IMR-90 (cell line): Measurements from ENCODE around the gene DISC1. TPM values are rescaled to one million over a fixed set of nuclear protein-coding genes. Genes with fewer than 3 reads are reported as not detected.

Experiments
- ATAC-seq: fragments of 200-7000 bp; cut with Tn5 transposase; 2 replicates; pipeline ENCODE4 v1.9.1; 2020; ENCODE audit warnings: low read depth, mild to moderate bottlenecking, moderate library complexity
- BruUV-seq: library from RNA; stranded (reverse); fragments of 400-500 nt; replicated peaks from 2 replicates; lab custom pipeline; 2021; lab: Mats Ljungman, UMichigan
- CTCF ChIA-PET: fragments of 300-600 bp; formaldehyde crosslinking; extraction: SDS; loops from one replicate; lab custom pipeline; 2021; ENCODE audit warnings: antibody characterized with exemption; lab: Yijun Ruan, JAX
- POLR2A ChIA-PET: fragments of 300-600 bp; sonication (Branson Sonifier 250); formaldehyde crosslinking; loops from one replicate; lab custom pipeline; 2022; ENCODE audit warnings: antibody characterized with exemption; ENCODE audit not compliant: unreplicated experiment; lab: Charles Lee
- DNase-seq: peaks from one replicate; pipeline ENCODE4 v3.0.0; 2013
- H2AFZ ChIP-seq: replicated peaks from 2 replicates; pipeline ENCODE3; 2013; ENCODE audit warnings: low read length, mild to moderate bottlenecking; ENCODE audit not compliant: poor library complexity
- H2AK5ac ChIP-seq: 2 replicates; pipeline ENCODE4 v1.6.1; 2013; ENCODE audit warnings: low read depth, low read length, inconsistent platforms
- H2AK9ac ChIP-seq: replicated peaks from 2 replicates; pipeline ENCODE3; 2013; ENCODE audit warnings: mild to moderate bottlenecking, low read depth, low read length, moderate library complexity; ENCODE audit not compliant: poor library complexity
- H2BK120ac ChIP-seq: 2 replicates; pipeline ENCODE4 v1.6.1; 2013; ENCODE audit warnings: low read depth, low read length, inconsistent platforms
- H2BK15ac ChIP-seq: 3 replicates; pipeline ENCODE4 v1.6.1; 2013; ENCODE audit warnings: low read depth, low read length, inconsistent platforms
- H2BK20ac ChIP-seq: 2 replicates; pipeline ENCODE4 v1.6.1; 2013; ENCODE audit warnings: low read depth, mild to moderate bottlenecking, inconsistent platforms, low read length, moderate library complexity
- H2BK5ac ChIP-seq: 2 replicates; pipeline ENCODE4 v1.6.1; 2013; ENCODE audit warnings: mild to moderate bottlenecking, low read depth, low read length, inconsistent platforms; ENCODE audit not compliant: poor library complexity, severe bottlenecking
- H3K14ac ChIP-seq: replicated peaks from 2 replicates; pipeline ENCODE4 v1.6.1; 2013; ENCODE audit warnings: low read depth, low read length, inconsistent platforms
- H3K18ac ChIP-seq: 2 replicates; pipeline ENCODE4 v1.6.1; 2013; ENCODE audit warnings: low read depth, low read length, control low read depth
- H3K23ac ChIP-seq: 2 replicates; pipeline ENCODE4 v1.6.1; 2013; ENCODE audit warnings: low read depth, low read length, inconsistent platforms
- H3K27ac ChIP-seq: 2 replicates; pipeline ENCODE4 v1.5.1; 2013; ENCODE audit warnings: mild to moderate bottlenecking, control low read depth, low read length; ENCODE audit not compliant: insufficient read depth
- H3K27me3 ChIP-seq: 2 replicates; pipeline ENCODE4 v1.6.1; 2013; ENCODE audit warnings: low read length; ENCODE audit not compliant: control insufficient read depth, insufficient read depth
- H3K36me3 ChIP-seq: 2 replicates; pipeline ENCODE4 v1.6.1; 2013; ENCODE audit warnings: low read length, mixed read lengths; ENCODE audit not compliant: control insufficient read depth, insufficient read depth
- H3K4ac ChIP-seq: 2 replicates; pipeline ENCODE4 v1.6.1; 2013; ENCODE audit warnings: low read depth, low read length, inconsistent platforms
- H3K4me1 ChIP-seq: 2 replicates; pipeline ENCODE4 v1.6.1; 2013; ENCODE audit warnings: low read length, mixed read lengths; ENCODE audit not compliant: control insufficient read depth, insufficient read depth
- H3K4me2 ChIP-seq: 2 replicates; pipeline ENCODE4 v1.6.1; 2013; ENCODE audit warnings: low read depth, mild to moderate bottlenecking, control low read depth, low read length, moderate library complexity
- H3K4me3 ChIP-seq: 2 replicates; pipeline ENCODE4 v1.5.1; 2013; ENCODE audit warnings: low read depth, mild to moderate bottlenecking, control low read depth, low read length, moderate library complexity; ENCODE audit not compliant: insufficient read depth
- H3K56ac ChIP-seq: 2 replicates; pipeline ENCODE4 v1.6.1; 2013; ENCODE audit warnings: low read length, inconsistent platforms; ENCODE audit not compliant: insufficient read depth; ENCODE audit errors: extremely low read depth
- H3K79me1 ChIP-seq, 2 experiments: 2 replicates each; pipeline ENCODE4 v1.6.1; 2013; ENCODE audit warnings: low read length in 2 of 2, inconsistent platforms in 1 of 2, low read depth in 1 of 2
- H3K9ac ChIP-seq: 2 replicates; pipeline ENCODE4 v1.6.1; 2013; ENCODE audit warnings: low read depth, low read length, control low read depth
- H3K9me1 ChIP-seq: 2 replicates; pipeline ENCODE4 v1.6.1; 2013; ENCODE audit warnings: low read length, inconsistent platforms; ENCODE audit not compliant: insufficient read depth
- H3K9me3 ChIP-seq: 2 replicates; pipeline ENCODE4 v1.6.1; 2013; ENCODE audit warnings: low read length; ENCODE audit not compliant: control insufficient read depth, insufficient read depth
- H4K20me1 ChIP-seq: 2 replicates; pipeline ENCODE4 v1.6.1; 2013; ENCODE audit warnings: low read length, inconsistent platforms; ENCODE audit not compliant: insufficient read depth
- H4K5ac ChIP-seq: 2 replicates; pipeline ENCODE4 v1.6.1; 2013; ENCODE audit warnings: mild to moderate bottlenecking, low read depth, low read length, control low read depth
- H4K8ac ChIP-seq, 2 experiments: 2 replicates each; pipeline ENCODE4 v1.6.1; 2013; ENCODE audit warnings: low read depth in 2 of 2, low read length in 2 of 2, control low read depth in 1 of 2, inconsistent platforms in 1 of 2
- H4K91ac ChIP-seq: 2 replicates; pipeline ENCODE4 v1.6.1; 2013; ENCODE audit warnings: low read depth, low read length, inconsistent platforms; ENCODE audit not compliant: insufficient read depth
- POLR2A ChIP-seq: IDR thresholded peaks from 2 replicates; pipeline ENCODE4 v1.6.1; 2012; ENCODE audit warnings: mild to moderate bottlenecking, low read depth, low read length
- WGBS, 2 experiments: methylation state at CpG; one replicate each; pipeline versions ENCODE4 v1.1.5 to v1.1.7; 2013; ENCODE audit warnings: missing lambda C conversion rate in 2 of 2; ENCODE audit not compliant: insufficient read length in 1 of 2; ENCODE audit errors: extremely low coverage in 2 of 2; 5-methylcytosine and 5-hydroxymethylcytosine counted together
- dilution Hi-C: fragments of 300-500 bp; cut with HindIII; formaldehyde crosslinking; loops from one replicate; pipeline ENCODE4 v1.14.3; 2018; ENCODE audit warnings: low sequenced_read_pairs; ENCODE audit not compliant: unreplicated experiment
- in situ Hi-C: fragments of 300-500 bp; cut with MboI; formaldehyde crosslinking; loops from 3 replicates; pipeline ENCODE4 v1.14.3; 2019; ENCODE audit warnings: low sequenced_read_pairs, inconsistent platforms, mixed read lengths
- intact Hi-C: fragments of 100-400 bp; cut with micrococcal nuclease; formaldehyde crosslinking; loops from 2 replicates; pipeline ENCODE4 v1.10.0; 2022
- polyA plus RNA-seq, 3 experiments: library from polyadenylated mRNA; depleted of rRNA; stranded (reverse); fragments of >200 nt; gene quantifications; 2 replicates each; pipeline ENCODE4 v1.2.3, GENCODE V29; 2012; ENCODE audit warnings: low replicate concordance in 1 of 3
- total RNA-seq: library from RNA; depleted of rRNA; stranded (reverse); fragments of >200 nt; gene quantifications from 2 replicates; pipeline ENCODE4 v1.2.3, GENCODE V29; 2012

DISC1 gene
- total and polyA plus RNA-seq, 2 of the 4 experiments (the other 2 are of a cell fraction), result 2.2 to 7.0 TPM

GRCh38 chr1:231878737-231879136 lies 252.1 kb downstream of the DISC1 start:
- POLR2A ChIA-PET, result no interaction called here

More at GRCh38 chr1:231878737-231879136, 252.1 kb downstream of the DISC1 start:
- Histone ChIP-seq H2BK5ac (no peak overlapping the region), H3K56ac (no peak overlapping the region), H4K20me1 (no peaks in the 10 kb centered on the region), H3K18ac (no peak overlapping the region), H3K36me3 (no peaks in the 10 kb centered on the region), H3K14ac (no peak overlapping the region), H2BK120ac (no peak overlapping the region), H3K9me3 (peaks cover 2% of the 10 kb centered on the region), H4K5ac (no peak overlapping the region), H3K4me1 (no peaks in the 10 kb centered on the region), H2BK15ac (no peak overlapping the region), H2AFZ (no peak overlapping the region), H4K8ac (no peak overlapping the region), H2AK5ac (no peak overlapping the region), H3K79me1 (no peaks in the 10 kb centered on the region), H2BK20ac (no peak overlapping the region), H3K4me3 (no peak overlapping the region), H3K27me3 (no peaks in the 10 kb centered on the region), H2AK9ac (no peak overlapping the region), H4K91ac (no peak overlapping the region), H3K27ac (no peak overlapping the region), H3K23ac (no peak overlapping the region), H3K4me2 (no peak overlapping the region), H3K9me1 (no peaks in the 10 kb centered on the region; the same call in 1 of the 2 replicates), H3K9ac (no peak overlapping the region), H3K4ac (no peak overlapping the region)
- TF ChIP-seq POLR2A, result no peak
- no TSS peak for BruUV-seq
- no CpG with 5 or more reads among the region's 1 CpG for WGBS, 2 experiments
- dilution Hi-C loops, result no loop called here
- no peak for ATAC-seq
- in situ Hi-C loops, result no loop called here
- CTCF ChIA-PET, result no interaction called here
- DNase-seq, result no peak
- intact Hi-C loops, result no loop called here
